HCT116 (cell line): ENCODE results near the gene CCNL2. TPM values are rescaled to one million over a fixed set of nuclear protein-coding genes. Genes with fewer than 3 reads are reported as not detected.
A peak's percentile ranks its signal among the peaks of the same experiment; 100 is the strongest.

ENCODE experiments used
- ATAC-seq: fragments of 200-7000 bp; cut with Tn5 transposase; 2 replicates; pipeline ENCODE4 v1.9.1; 2020; ENCODE audit warnings: mild to moderate bottlenecking, moderate library complexity
- BruUV-seq: library from RNA; stranded (reverse); fragments of 400-500 nt; replicated peaks from 2 replicates; lab custom pipeline; 2021; lab: Mats Ljungman, UMichigan
- CTCF ChIA-PET: fragments of 300-600 bp; sonication (Branson Sonifier 250); formaldehyde crosslinking; loops from one replicate; lab custom pipeline; 2021; ENCODE audit warnings: antibody characterized with exemption; lab: Charles Lee
- POLR2A ChIA-PET: fragments of 300-600, 350-600 bp; sonication (Branson Sonifier 250); formaldehyde crosslinking; loops from one replicate; lab custom pipeline; 2021; ENCODE audit warnings: antibody characterized with exemption; lab: Charles Lee
- RAD21 ChIA-PET, 2 experiments: fragments of 300-600 bp; sonication (Branson Sonifier 250); formaldehyde crosslinking; loops; one replicate each; lab custom pipeline; 2023; ENCODE audit warnings: low total read pairs in 2 of 2; ENCODE audit not compliant: uncharacterized antibody in 2 of 2, unreplicated experiment in 2 of 2, low non-redundant PET in 1 of 2; lab: Charles Lee
- DNase-seq: peaks from one replicate; pipeline ENCODE4 v3.0.0-alpha.2; 2010; ENCODE audit warnings: low read depth, low spot score
- H2AFZ ChIP-seq: fragments of 200-600 bp; shearing (Covaris generic), sonication (generic); 2 replicates; pipeline ENCODE4 v1.6.1; 2017; ENCODE audit warnings: low read depth, mixed run types, mixed read lengths, antibody characterized with exemption, low read length; ENCODE audit not compliant: poor library complexity, severe bottlenecking
- H3K27ac ChIP-seq: 2 replicates; pipeline ENCODE4 v1.5.1; 2012; ENCODE audit warnings: low read depth, low read length
- H3K27me3 ChIP-seq: fragments of 200-600 bp; sonication (generic); 2 replicates; pipeline ENCODE4 v1.6.1; 2016; ENCODE audit warnings: mixed run types, low read length, mixed read lengths; ENCODE audit not compliant: insufficient read depth
- H3K36me3 ChIP-seq, 2 experiments: fragments of 200-500 bp in 1 of 2; fragments of 200-600 bp in 1 of 2; sonication (Bioruptor generic) in 1 of 2; sonication (generic) in 1 of 2; 2 replicates each; pipeline versions ENCODE4 v1.5.1 to v1.6.1; 2014 to 2016; ENCODE audit warnings: low read length in 2 of 2, inconsistent platforms in 1 of 2, mixed read lengths in 1 of 2, mixed run types in 1 of 2; ENCODE audit not compliant: insufficient read depth in 2 of 2, control insufficient read depth in 1 of 2
- H3K4me1 ChIP-seq, 2 experiments: fragments of 200-600 bp in 1 of 2; sonication (generic) in 1 of 2; 2 replicates each; pipeline versions ENCODE4 v1.5.1 to v1.6.1; 2012 to 2017; ENCODE audit warnings: low read length in 2 of 2, inconsistent platforms in 1 of 2, mild to moderate bottlenecking in 1 of 2, mixed read lengths in 1 of 2, mixed run types in 1 of 2, moderate library complexity in 1 of 2; ENCODE audit not compliant: insufficient read depth in 2 of 2, control insufficient read depth in 1 of 2
- H3K4me2 ChIP-seq: fragments of 200-600 bp; sonication (generic); 2 replicates; pipeline ENCODE4 v1.6.1; 2017; ENCODE audit warnings: mixed run types, low read length, mixed read lengths
- H3K4me3 ChIP-seq, 2 experiments: fragments of 200-600 bp in 1 of 2; sonication (generic) in 1 of 2; replicated peaks in 1 of 2; 2 replicates each; pipeline ENCODE4 v1.5.1; 2011 to 2016; ENCODE audit warnings: low read length in 2 of 2, control low read depth in 1 of 2, low read depth in 1 of 2, mild to moderate bottlenecking in 1 of 2, mixed read lengths in 1 of 2, mixed run types in 1 of 2
- H3K79me2 ChIP-seq: fragments of 200-600 bp; sonication (generic); 2 replicates; pipeline ENCODE4 v1.6.1; 2017; ENCODE audit warnings: mild to moderate bottlenecking, mixed run types, low read length, moderate library complexity, mixed read lengths; ENCODE audit not compliant: insufficient read depth
- H3K9ac ChIP-seq: fragments of 200-600 bp; sonication (generic); 2 replicates; pipeline ENCODE4 v1.6.1; 2016; ENCODE audit warnings: low read length, mixed read lengths
- H3K9me2 ChIP-seq: fragments of 200-600 bp; sonication (generic), shearing (Covaris generic); 2 replicates; pipeline ENCODE4 v1.6.1; 2017; ENCODE audit warnings: mixed run types, mild to moderate bottlenecking, moderate library complexity; ENCODE audit not compliant: insufficient read depth
- H3K9me3 ChIP-seq, 2 experiments: fragments of 200-500 bp in 1 of 2; fragments of 200-600 bp in 1 of 2; sonication (Bioruptor generic) in 1 of 2; sonication (generic) in 1 of 2; 2 replicates each; pipeline ENCODE4 v1.6.1; 2014 to 2017; ENCODE audit warnings: low read length in 2 of 2, mixed read lengths in 2 of 2, inconsistent platforms in 1 of 2, low read depth in 1 of 2, mild to moderate bottlenecking in 1 of 2, mixed run types in 1 of 2, moderate library complexity in 1 of 2; ENCODE audit not compliant: control insufficient read depth in 1 of 2, insufficient read depth in 1 of 2
- H4K20me1 ChIP-seq: fragments of 200-600 bp; sonication (generic), shearing (Covaris generic); 2 replicates; pipeline ENCODE4 v1.6.1; 2017; ENCODE audit warnings: mixed run types, mild to moderate bottlenecking, moderate library complexity; ENCODE audit not compliant: insufficient read depth
- CBX3 ChIP-seq: IDR thresholded peaks from 2 replicates; pipeline ENCODE4 v1.6.1; 2012; ENCODE audit warnings: low read depth
- ELF1 ChIP-seq: IDR thresholded peaks from 2 replicates; pipeline ENCODE4 v1.6.1; 2012; ENCODE audit warnings: low read depth, borderline replicate concordance
- EZH2 ChIP-seq: fragments of 200-600 bp; sonication (generic); IDR thresholded peaks from 2 replicates; pipeline ENCODE4 v1.6.1; 2017; ENCODE audit warnings: antibody characterized with exemption, mixed run types
- JUND ChIP-seq: IDR thresholded peaks from 2 replicates; pipeline ENCODE4 v1.6.1; 2012
- MAX ChIP-seq: IDR thresholded peaks from 2 replicates; pipeline ENCODE4 v1.6.1; 2012
- POLR2A ChIP-seq: IDR thresholded peaks from 2 replicates; pipeline ENCODE4 v1.7.0; 2011; ENCODE audit warnings: borderline replicate concordance; ENCODE audit not compliant: insufficient read depth, insufficient read length; ENCODE audit errors: extremely low read depth
- RAD21 ChIP-seq: IDR thresholded peaks from 2 replicates; pipeline ENCODE4 v1.6.1; 2012; ENCODE audit warnings: low read depth, mild to moderate bottlenecking
- REST ChIP-seq: IDR thresholded peaks from 2 replicates; pipeline ENCODE4 v1.6.1; 2012; ENCODE audit warnings: low read depth
- TCF7L2 ChIP-seq: IDR thresholded peaks from 2 replicates; pipeline ENCODE4 v1.7.0; 2011; ENCODE audit warnings: borderline replicate concordance, inconsistent platforms; ENCODE audit not compliant: insufficient read depth, insufficient read length; ENCODE audit errors: extremely low read depth
- YY1 ChIP-seq: IDR thresholded peaks from 2 replicates; pipeline ENCODE4 v1.6.1; 2011; ENCODE audit warnings: low read length, low read depth, moderate library complexity, mild to moderate bottlenecking; ENCODE audit not compliant: insufficient replicate concordance; ENCODE audit errors: extremely low read depth
- ZFX ChIP-seq: fragments of 450-650 bp; IDR thresholded peaks from 2 replicates; pipeline ENCODE4 v1.6.1; 2017
- intact Hi-C: fragments of 100-400 bp; cut with micrococcal nuclease; formaldehyde crosslinking; loops from 2 replicates; pipeline ENCODE4 v1.10.0; 2022
- total RNA-seq: library from RNA; stranded (reverse); gene quantifications from one replicate; pipeline ENCODE4 v1.2.1, GENCODE V29; 2021; ENCODE audit not compliant: unreplicated experiment

Gene CCNL2
- total RNA-seq, 1 experiment from 2014 or later: 173 TPM

- ATAC-seq: no peak; the same call in 1 of the 2 replicates
Measured at GRCh38 chr1:1398677-1399186, 403 bp downstream of the CCNL2 start.

GRCh38 chr1:1397839-1398523 is 1.2 kb downstream of the CCNL2 start:
- ChIA-PET POLR2A (no interaction called here), RAD21 (no interaction called here), CTCF (no interaction called here)
- Histone ChIP-seq H3K4me3 (peak overlapping the region; percentile 76 to 99), H3K36me3 (peaks cover 32 to 58% of the 10 kb centered on the region in 2 experiments; a peak in 3 of 4 replicates), H3K79me2 (peaks cover 91% of the 10 kb centered on the region), H3K27ac (peak overlapping the region; percentile 86), H2AFZ (no peak overlapping the region), H3K9me2 (no peaks in the 10 kb centered on the region), H3K4me1 (peaks cover 8 to 41% of the 10 kb centered on the region in 2 experiments; a peak in 3 of 4 replicates), H3K4me2 (peak overlapping the region; percentile 99), H3K9ac (peak overlapping the region; percentile 97), H3K27me3 (no peaks in the 10 kb centered on the region), H4K20me1 (peaks cover 9% of the 10 kb centered on the region; the same call in 1 of the 2 replicates), H3K9me3 (no peaks in the 10 kb centered on the region)
- no peak for TF ChIP-seq ELF1
- no peak for TF ChIP-seq REST
- TF ChIP-seq YY1: no peak
- TF ChIP-seq TCF7L2: no peak
- TF ChIP-seq ZFX: no peak
- TF ChIP-seq RAD21: no peak
- no peak for TF ChIP-seq JUND
- TF ChIP-seq MAX: no peak
- TSS peak; percentile 62 for BruUV-seq
- DNase-seq (no peak), ATAC-seq (no peak)
- intact Hi-C loops: no loop called here

More at GRCh38 chr1:1398677-1399186, 403 bp downstream of the CCNL2 start:
- Histone ChIP-seq H3K27me3 (no peaks in the 10 kb centered on the region), H3K4me3 (peak overlapping the region; percentile 76 to 99), H3K27ac (peak overlapping the region; percentile 86), H3K4me2 (peak overlapping the region; percentile 99), H3K9me3 (no peaks in the 10 kb centered on the region), H3K79me2 (peaks cover 86% of the 10 kb centered on the region), H3K36me3 (peaks cover 29 to 51% of the 10 kb centered on the region in 2 experiments; a peak in 3 of 4 replicates), H3K9ac (peak overlapping the region; percentile 97)
- DNase-seq: no peak
- RAD21 ChIA-PET: interaction anchor here in 1 of 2 experiments (0.9 kb wide), 1 partner anchor 23 kb away, joined by 4 read pairs; the partner anchor contains the start of gene AURKAIP1
- TF ChIP-seq EZH2: no peak
- no peak for TF ChIP-seq YY1
- no peak for TF ChIP-seq JUND
- TF ChIP-seq ZFX: no peak; the same call in 1 of the 2 replicates
- no peak for TF ChIP-seq CBX3
- TF ChIP-seq POLR2A: no peak
- TF ChIP-seq, all 23 proteins: peak for 0
- Histone ChIP-seq H3K4me1 (peaks cover 8 to 43% of the 10 kb centered on the region in 2 experiments; a peak in 3 of 4 replicates), H4K20me1 (peaks cover 9% of the 10 kb centered on the region; the same call in 1 of the 2 replicates), H3K9me2 (no peaks in the 10 kb centered on the region), H2AFZ (no peak overlapping the region)
- no TSS peak for BruUV-seq
- ChIA-PET CTCF (interaction anchor here (0.8 to 1.5 kb wide), 4 partner anchors 23 to 107 kb away, joined by 3 to 9 read pairs (median 4); partner anchors contain the start of gene AURKAIP1), POLR2A (interaction anchor here (1.0 to 1.2 kb wide), 6 partner anchors 8 to 107 kb away, joined by 3 to 7 read pairs (median 4); partner anchors contain the start of genes AURKAIP1 and MRPL20)
- intact Hi-C loops: loop anchor here (1.0 kb wide), 1 partner anchor 54 kb away; no protein-coding TSS in a partner anchor
